Mesenteric fat pad (tissue), 1 donor: ENCODE results near the gene NR2F2. TPM values are rescaled to one million over a fixed set of nuclear protein-coding genes. Genes with fewer than 3 reads are reported as not detected.

Experiments
- DNase-seq: peaks from one replicate; pipeline ENCODE4 v3.0.0-alpha.2; 2020; ENCODE audit warnings: low spot score
- long read RNA-seq: library from polyadenylated mRNA; unstranded; transcript quantifications from one replicate; pipeline ENCODE4 v2.0.0, GENCODE V29; 2020
- total RNA-seq: library from RNA; stranded (reverse); fragmentation: NEBNext Ultra II Directional; extraction: Animal tissue kit (Norgen Biotek cat#: 25700); gene quantifications from one replicate; pipeline ENCODE4 v1.2.1, GENCODE V29; 2021
- donor health status: DM: yes; HTN: yes; CAD: no.

NR2F2 gene
- 76.3 TPM for total RNA-seq
- long read RNA-seq, full-length matches to known transcripts: 16 of 55 reads
- long read RNA-seq, partial matches to known transcripts: 19 of 55 reads
- long read RNA-seq, other reads (novel, unspliced or antisense): 20 of 55 reads

DNA sequence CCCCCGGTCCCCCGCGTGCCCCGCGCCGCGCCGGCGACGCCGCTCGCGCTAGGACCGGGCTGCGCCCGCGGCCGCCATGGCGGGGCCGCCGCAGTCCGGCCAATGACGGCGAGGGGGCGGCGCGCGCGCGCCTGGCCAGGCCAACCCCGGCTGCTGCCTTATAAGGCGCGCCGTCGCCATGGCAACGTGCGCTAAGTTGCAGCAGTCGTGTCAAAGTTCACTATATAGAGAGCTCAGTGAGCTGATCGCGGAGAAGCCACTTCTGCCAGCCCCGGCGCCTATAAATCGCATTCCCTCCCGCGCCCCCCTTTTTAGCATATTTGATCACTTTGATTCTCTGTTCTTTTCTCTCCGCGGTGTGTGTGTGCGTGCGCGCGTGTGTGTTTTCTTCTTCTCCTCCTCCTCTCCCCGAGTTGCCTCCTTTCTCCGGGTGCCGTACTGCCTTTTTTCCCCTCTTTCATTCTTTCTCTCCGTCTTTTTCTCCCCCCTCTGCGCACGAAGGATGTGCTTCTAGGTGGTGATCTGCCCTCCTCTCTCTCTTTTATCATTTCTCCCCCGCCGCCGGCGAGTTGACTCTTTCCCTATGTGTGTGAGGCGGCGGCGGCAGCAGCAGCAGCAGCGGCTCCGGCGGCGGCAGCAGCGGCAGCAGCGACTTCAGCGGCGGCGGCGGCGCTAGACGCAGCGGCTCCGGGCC, at the start of gene NR2F2:
TSS of gene NR2F2 (plus strand) at position 251 of the 694 bp plus-strand sequence. CDS start 1,406 bp downstream, outside the sequence.
- peak; percentile 96 for DNase-seq

DNA sequence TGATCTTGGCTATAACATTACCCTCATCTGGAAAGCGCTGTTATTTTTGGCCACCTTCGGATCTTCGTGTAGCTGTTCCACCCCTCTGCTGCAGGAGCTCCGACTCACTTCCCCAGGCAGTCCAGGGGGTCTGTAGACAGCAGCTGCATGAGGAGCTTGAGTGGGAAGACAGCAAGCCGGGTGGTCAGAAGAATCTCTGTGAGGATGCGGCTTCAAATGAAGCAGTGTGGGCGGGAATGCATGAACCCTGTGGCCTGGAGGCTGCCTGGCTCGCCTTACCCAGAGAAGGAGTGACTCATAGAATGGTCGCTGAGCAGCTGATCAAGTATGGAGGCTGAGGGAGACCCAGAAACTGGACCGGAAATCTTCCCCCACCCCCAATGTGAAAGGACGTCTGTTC, 45.2 kb upstream of the NR2F2 start:
- DNase-seq: no peak

- no peak for DNase-seq
Measured at GRCh38 chr15:96285729-96286254, 44.7 kb upstream of the NR2F2 start.

DNA sequence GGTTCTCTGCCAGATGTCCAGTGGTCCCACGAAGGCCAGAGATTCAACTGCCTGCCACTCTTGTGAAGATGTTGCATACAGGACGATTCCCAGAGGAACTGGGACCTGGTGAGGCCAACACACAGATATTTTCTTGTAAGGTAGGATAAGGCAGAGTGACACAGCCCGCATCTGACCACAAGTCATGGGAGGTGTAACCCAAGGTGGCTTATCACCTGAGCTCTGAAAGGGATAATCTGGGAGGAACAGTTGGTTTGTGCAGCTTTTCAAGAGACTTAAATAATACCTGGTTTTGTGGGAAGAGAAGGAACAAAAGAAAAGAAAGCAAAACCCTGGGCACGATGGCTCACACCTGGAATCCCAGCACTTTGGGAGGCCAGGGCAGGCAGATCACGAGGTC, 39.8 kb upstream of the NR2F2 start:
- DNase-seq: no peak

DNA sequence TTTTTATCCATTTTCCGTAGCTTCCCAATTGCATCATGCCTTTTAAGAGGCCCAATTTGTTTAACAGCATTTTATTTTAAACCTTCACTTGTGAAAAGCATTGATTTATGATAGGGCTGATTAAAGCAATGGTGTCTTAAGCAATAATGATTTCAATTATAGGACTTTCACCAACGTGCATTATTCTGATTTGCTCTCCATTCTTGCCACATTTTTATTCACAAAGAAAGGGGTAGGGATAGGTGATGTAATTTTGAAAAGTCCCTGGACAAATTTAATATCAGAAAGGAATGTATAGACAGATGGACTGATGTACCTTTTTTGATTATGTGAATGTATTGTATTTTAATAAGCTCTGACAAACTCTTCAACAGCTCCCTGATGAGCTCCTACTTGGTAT, 37.9 kb upstream of the NR2F2 start:
- no peak for DNase-seq

- no peak for DNase-seq
Measured at GRCh38 chr15:96293441-96293840, 37.1 kb upstream of the NR2F2 start.

DNA sequence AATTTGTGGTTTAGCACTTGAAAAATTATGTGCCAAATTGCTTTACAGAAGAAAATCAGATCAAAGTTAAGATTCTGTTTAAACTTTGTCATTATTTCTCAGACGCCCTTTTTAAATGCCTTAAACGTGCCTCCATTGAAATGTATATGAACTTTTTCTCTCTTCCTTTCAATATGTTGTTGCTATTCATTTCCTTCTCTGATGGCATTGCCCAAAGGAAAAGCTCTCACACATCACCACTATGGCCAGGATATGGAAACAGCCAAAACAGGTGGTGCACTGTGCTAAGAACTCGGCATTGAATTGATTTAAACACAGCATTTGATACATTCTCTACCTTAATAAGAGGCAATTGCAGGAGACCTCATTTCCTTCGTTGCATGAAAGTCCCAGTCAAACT, 35.7 kb upstream of the NR2F2 start:
- DNase-seq: no peak

- DNase-seq: no peak
Measured at GRCh38 chr15:96296264-96296663, 34.2 kb upstream of the NR2F2 start.

GRCh38 chr15:96297783-96298182, 32.7 kb upstream of the NR2F2 start:
- DNase-seq: no peak

GRCh38 chr15:96298217-96298616, 32.3 kb upstream of the NR2F2 start:
- DNase-seq: no peak

- no peak for DNase-seq
Measured at GRCh38 chr15:96300836-96301235, 29.7 kb upstream of the NR2F2 start.

- DNase-seq: no peak
Measured at GRCh38 chr15:96303503-96304056, 26.9 kb upstream of the NR2F2 start.

DNA sequence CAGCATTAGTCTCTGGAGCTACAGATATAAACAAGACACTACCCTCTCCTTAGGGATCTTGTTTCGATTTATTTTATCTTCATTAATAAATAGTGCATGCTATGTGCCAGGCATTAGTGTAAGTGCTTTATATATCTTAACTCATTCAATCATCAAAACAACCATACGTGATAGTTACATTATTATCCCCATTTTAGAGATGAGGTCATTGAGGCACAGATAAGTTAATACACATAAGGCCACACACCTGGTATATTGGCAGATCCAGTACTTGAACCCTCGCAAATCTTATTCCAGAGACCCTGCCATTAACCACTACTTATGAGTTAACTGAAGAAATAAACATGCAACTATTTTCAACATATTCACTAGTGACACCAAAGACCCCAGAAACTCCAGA, 25.7 kb upstream of the NR2F2 start:
- no peak for DNase-seq

GRCh38 chr15:96306321-96306720, 24.2 kb upstream of the NR2F2 start:
- no peak for DNase-seq

DNA sequence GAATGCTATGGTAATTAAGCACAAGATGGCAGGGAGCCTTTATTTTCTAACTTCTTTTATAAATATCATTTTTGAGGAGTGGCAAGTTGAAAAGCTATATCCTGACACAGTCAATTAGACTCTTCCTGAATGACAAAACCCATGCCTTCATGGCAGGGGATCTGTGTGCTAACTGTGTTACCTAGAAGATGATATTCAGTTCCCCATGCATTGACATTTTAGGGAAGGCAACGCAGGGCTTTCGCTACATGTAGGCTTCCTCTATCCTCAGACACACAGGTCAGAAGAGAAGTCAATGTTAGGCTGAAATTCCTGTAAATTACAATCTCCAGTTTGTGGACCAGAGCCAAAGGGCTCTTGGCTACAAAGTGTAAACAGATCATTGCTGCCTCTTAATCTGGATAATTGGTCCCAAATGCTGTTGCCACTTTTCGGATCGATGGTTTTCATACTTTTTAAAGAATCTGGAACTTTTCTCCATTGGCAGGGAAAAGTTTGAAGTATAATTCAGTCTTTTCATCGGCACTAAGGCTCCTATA, 22.6 kb upstream of the NR2F2 start:
- no peak for DNase-seq

- DNase-seq: no peak
Measured at GRCh38 chr15:96309143-96309660, 21.3 kb upstream of the NR2F2 start.

DNA sequence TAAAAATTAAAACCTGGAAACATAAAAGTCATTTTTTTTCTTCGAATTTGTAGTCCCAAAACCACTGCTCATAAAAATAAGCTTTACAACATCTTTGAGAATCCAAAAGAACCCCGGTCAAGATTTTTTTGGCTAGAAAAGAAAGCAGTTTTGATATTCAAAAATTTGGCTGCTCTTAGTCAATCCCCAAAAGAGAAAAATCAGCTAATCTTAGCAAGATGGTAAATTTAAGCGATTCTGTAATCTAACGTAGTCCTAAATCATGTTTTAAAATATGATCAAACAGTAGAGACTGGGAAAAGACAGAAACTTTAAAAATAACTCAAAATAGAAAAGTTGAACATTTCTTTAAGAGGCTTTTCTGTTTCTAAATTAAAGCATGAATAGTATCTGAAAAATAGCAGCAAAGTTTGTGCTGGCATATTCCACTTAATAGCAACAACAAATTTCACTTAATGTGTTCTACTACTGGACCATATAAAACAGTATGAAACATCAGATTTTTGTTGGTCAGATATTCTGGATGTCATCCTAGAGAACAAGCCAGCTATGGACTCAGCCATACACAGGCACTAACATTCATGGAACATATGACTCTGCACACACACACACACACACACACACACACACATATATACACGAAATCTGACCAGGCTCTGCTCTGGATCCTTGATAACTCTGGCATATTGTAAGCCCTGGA, 19.1 kb upstream of the NR2F2 start:
- DNase-seq: no peak

- no peak for DNase-seq
Measured at GRCh38 chr15:96311956-96312294, 18.6 kb upstream of the NR2F2 start.

DNA sequence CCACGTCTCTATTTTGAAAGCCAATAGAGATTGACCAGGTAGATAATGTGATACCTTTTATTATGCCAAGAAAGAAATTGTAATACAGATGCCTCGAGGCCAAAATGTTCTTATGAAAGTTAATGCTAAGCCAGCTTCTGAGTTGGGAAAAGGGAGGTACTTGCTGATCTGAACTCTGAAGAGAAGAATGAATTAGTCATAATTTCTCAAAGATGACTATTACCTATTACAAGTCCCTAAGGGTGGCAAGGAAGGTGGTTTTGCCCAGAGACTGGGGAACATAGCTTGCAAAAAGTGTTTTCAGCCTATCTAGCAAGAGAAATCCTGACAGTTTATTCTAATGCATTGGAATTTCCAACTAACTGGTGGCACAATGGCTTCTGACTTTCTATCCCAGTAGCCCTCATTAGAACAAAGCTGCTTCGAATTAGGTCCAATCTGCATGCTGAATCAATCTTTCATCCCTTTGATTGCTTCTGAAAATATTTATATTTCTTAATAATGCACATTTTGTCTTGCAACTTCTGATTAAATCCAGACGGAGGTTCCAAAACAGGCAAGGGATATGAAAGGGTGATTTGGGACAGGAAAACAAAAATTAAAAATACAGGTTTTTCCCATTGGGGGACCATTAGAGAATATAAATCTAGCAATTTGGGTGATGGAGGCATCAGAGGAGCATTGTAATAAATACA, 17.7 kb upstream of the NR2F2 start:
- DNase-seq: no peak

DNA sequence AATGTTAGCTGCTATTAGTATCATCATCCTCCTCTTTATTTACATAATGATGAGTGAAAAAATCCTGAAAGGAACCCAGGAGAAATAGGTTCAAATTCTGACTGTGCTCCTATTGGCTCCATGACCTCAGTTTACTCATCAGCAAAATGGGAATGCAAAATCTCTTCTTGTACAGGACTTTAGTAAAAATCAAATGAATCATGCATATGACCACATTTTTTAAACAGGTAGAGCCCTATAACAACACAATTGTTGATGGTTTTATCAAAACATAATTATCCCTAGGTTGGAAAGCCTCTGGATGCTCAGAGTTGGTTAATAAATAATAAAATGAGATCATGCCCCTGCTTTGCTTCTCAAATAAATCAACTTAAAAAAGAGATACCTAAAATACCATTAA, 16.0 kb upstream of the NR2F2 start:
- DNase-seq: no peak

DNA sequence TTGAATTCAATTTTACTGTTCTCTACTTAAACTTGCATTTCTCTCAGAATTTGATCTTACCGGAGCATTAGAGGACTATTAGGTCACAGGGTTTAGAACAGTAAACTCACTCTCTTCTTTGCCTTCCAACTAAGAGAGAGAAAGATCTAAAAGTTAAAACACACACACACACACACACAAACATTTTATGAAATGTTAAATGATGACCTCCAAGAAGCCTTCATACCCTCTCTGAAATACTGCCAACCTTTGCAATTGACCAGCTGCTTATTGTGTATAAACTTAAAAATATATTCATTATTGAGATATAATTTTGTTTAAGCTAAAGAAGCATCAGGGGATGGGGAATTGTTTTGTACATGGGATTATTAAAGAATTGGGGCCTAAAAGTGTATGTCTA, 15.5 kb upstream of the NR2F2 start:
- no peak for DNase-seq
